ENCODE data around the gene OGFRL1. TPM values are rescaled to one million over a fixed set of nuclear protein-coding genes. Genes with fewer than 3 reads are reported as not detected.

OGFRL1 gene
- total RNA-seq, 1 experiment from 2014 or later, result 5.4 TPM

GRCh38 chr6:71298459-71298858 is 9.8 kb downstream of the OGFRL1 start (continued):
- TF ChIP-seq IRF1 (CRISPR knock-in tag; IDR thresholded peaks at IDR 0.05), result no peak
- TF ChIP-seq NR2C2 (CRISPR knock-in tag; IDR thresholded peaks at IDR 0.05), result no peak
- no peak for TF ChIP-seq ZBTB43 (CRISPR knock-in tag; IDR thresholded peaks at IDR 0.05)
- no peak for TF ChIP-seq NR1H2 (CRISPR knock-in tag; IDR thresholded peaks at IDR 0.05)
- TF ChIP-seq KAT7 (CRISPR knock-in tag; IDR thresholded peaks at IDR 0.05; ENCODE audit: borderline replicate concordance), result no peak
- TF ChIP-seq TCF7 (CRISPR knock-in tag; IDR thresholded peaks at IDR 0.05; ENCODE audit: low read depth), result no peak
- no peak for TF ChIP-seq HMGXB4 (CRISPR knock-in tag; IDR thresholded peaks at IDR 0.05)

- H3K4me3 Mint-ChIP-seq, result no peak overlapping the region
- H3K27ac Mint-ChIP-seq, result no peak overlapping the region
- peaks cover 27% of the 10 kb centered on the region for H3K4me1 Mint-ChIP-seq
- ATAC-seq (no peak), DNase-seq (ENCODE audit: low spot score) (no peak)
- no peaks in the 10 kb centered on the region for H3K27me3 Mint-ChIP-seq (ENCODE audit: low read depth)
- ChIA-PET CTCF (no interaction called here), POLR2A (no interaction called here)
- TF ChIP-seq SP1 (CRISPR knock-in tag; conservative IDR thresholded peaks at IDR 0.05) (no peak), PREB (CRISPR knock-in tag; IDR thresholded peaks at IDR 0.05; ENCODE audit: borderline replicate concordance) (no peak), ZNF263 (CRISPR knock-in tag; IDR thresholded peaks at IDR 0.05; ENCODE audit: low read depth) (no peak), ELF4 (CRISPR knock-in tag; IDR thresholded peaks at IDR 0.05; ENCODE audit: low read depth) (no peak), GRHL2 (CRISPR knock-in tag; IDR thresholded peaks at IDR 0.05; ENCODE audit: insufficient replicate concordance, severe bottlenecking) (no peak), AR (CRISPR knock-in tag; IDR thresholded peaks at IDR 0.05) (no peak), MYBL2 (CRISPR knock-in tag; IDR thresholded peaks at IDR 0.05) (no peak)
- no peaks in the 10 kb centered on the region for H3K9me3 Mint-ChIP-seq
- H3K36me3 Mint-ChIP-seq, result no peaks in the 10 kb centered on the region
These were observed 11.2 kb downstream of the OGFRL1 start for GRCh38 chr6:71299541-71300470.

All from WTC11 (cell line).